HepG2 (cell line): Measurements from ENCODE around the gene PODXL2. TPM values are rescaled to one million over a fixed set of nuclear protein-coding genes. Genes with fewer than 3 reads are reported as not detected.
A peak's percentile ranks its signal among the peaks of the same experiment; 100 is the strongest.

ENCODE experiments used
- ATAC-seq: fragments of 200-7000 bp; cut with Tn5 transposase; 3 replicates; pipeline ENCODE4 v1.9.1; 2020; ENCODE audit warnings: mild to moderate bottlenecking, moderate library complexity
- BruUV-seq: library from RNA; stranded (reverse); fragments of 400-500 nt; replicated peaks from 2 replicates; lab custom pipeline; 2021; lab: Mats Ljungman, UMichigan
- CTCF ChIA-PET: fragments of 300-600 bp; formaldehyde crosslinking; extraction: SDS; loops from one replicate; lab custom pipeline; 2021; ENCODE audit warnings: low total read pairs, inconsistent platforms, low intra/inter-chr PET ratio; lab: Yijun Ruan, JAX
- POLR2A ChIA-PET: fragments of 350-600 bp; sonication (Branson Sonifier 250); formaldehyde crosslinking; loops from one replicate; lab custom pipeline; 2020; ENCODE audit warnings: antibody characterized with exemption, inconsistent platforms; lab: Yijun Ruan, JAX
- DNase-seq: peaks from one replicate; pipeline ENCODE4 v3.0.0-alpha.2; 2015; ENCODE audit warnings: low spot score
- FAIRE-seq: peaks from 3 replicates; lab custom pipeline; 2011; peaks lifted over from hg19 to GRCh38; lab: Jason Lieb, UNC
- H2AFZ ChIP-seq: one replicate; pipeline ENCODE4 v1.6.1; 2011; ENCODE audit warnings: low read length, inconsistent platforms
- H3K27ac ChIP-seq: fragments of 300-600 bp; 3 replicates; pipeline ENCODE4 v1.8.0; 2011; ENCODE audit warnings: mixed run types, mild to moderate bottlenecking, mixed read lengths, low read length, inconsistent platforms; ENCODE audit not compliant: insufficient read depth; ENCODE audit errors: extremely low read length
- H3K27me3 ChIP-seq, 2 experiments: fragments of 200-600 bp in 1 of 2; 2 replicates in 1 of 2; 3 replicates in 1 of 2; pipeline versions ENCODE4 v1.6.0 to v1.8.0; 2011; ENCODE audit warnings: low read length in 2 of 2, mild to moderate bottlenecking in 2 of 2, moderate library complexity in 2 of 2, inconsistent platforms in 1 of 2; ENCODE audit not compliant: insufficient read depth in 2 of 2, control insufficient read depth in 1 of 2
- H3K36me3 ChIP-seq, 2 experiments: fragments of 200-600 bp in 1 of 2; replicated peaks in 1 of 2; 2 replicates in 1 of 2; 3 replicates in 1 of 2; pipeline versions ENCODE4 v1.5.1 to v1.8.0; 2011; ENCODE audit warnings: low read length in 2 of 2, inconsistent platforms in 1 of 2; ENCODE audit not compliant: insufficient read depth in 2 of 2, control insufficient read depth in 1 of 2
- H3K4me1 ChIP-seq: 2 replicates; pipeline ENCODE4 v1.5.1; 2012; ENCODE audit warnings: low read length, inconsistent platforms; ENCODE audit not compliant: insufficient read depth
- H3K4me2 ChIP-seq: 2 replicates; pipeline ENCODE4 v1.6.0; 2011; ENCODE audit warnings: low read depth, low read length, inconsistent platforms
- H3K4me3 ChIP-seq, 3 experiments: fragments of 200-600 bp in 1 of 3; sonication (generic), shearing (Covaris generic) in 1 of 3; replicated peaks in 1 of 3; 2 replicates each; pipeline ENCODE4 v1.5.1; 2011 to 2016; ENCODE audit warnings: low read length in 3 of 3, inconsistent platforms in 2 of 3, low read depth in 2 of 3, mild to moderate bottlenecking in 2 of 3, control low read depth in 1 of 3, mixed read lengths in 1 of 3; ENCODE audit not compliant: insufficient read depth in 1 of 3
- H3K79me2 ChIP-seq: one replicate; pipeline ENCODE4 v1.6.1; 2011; ENCODE audit warnings: low read length, inconsistent platforms; ENCODE audit not compliant: insufficient read depth
- H3K9ac ChIP-seq: 2 replicates; pipeline ENCODE4 v1.6.0; 2011; ENCODE audit warnings: mild to moderate bottlenecking, low read depth, low read length, inconsistent platforms; ENCODE audit not compliant: insufficient read depth
- H3K9me3 ChIP-seq: 2 replicates; pipeline ENCODE4 v1.5.1; 2012; ENCODE audit warnings: mild to moderate bottlenecking, low read length
- H4K20me1 ChIP-seq: 2 replicates; pipeline ENCODE4 v1.6.0; 2011; ENCODE audit warnings: inconsistent platforms, mild to moderate bottlenecking, low read length, moderate library complexity; ENCODE audit not compliant: insufficient read depth
- DR1 ChIP-seq: sonication (generic); formaldehyde crosslinking; IDR thresholded peaks from 2 replicates; pipeline ENCODE4 v1.8.0; 2021; ENCODE audit warnings: mild to moderate bottlenecking, missing genetic modification reagents, inconsistent platforms
- PHB2 ChIP-seq: fragments of 450-650 bp; IDR thresholded peaks from 2 replicates; pipeline ENCODE4 v1.6.1; 2018; ENCODE audit not compliant: partially characterized antibody
- POLR2AphosphoS5 ChIP-seq: IDR thresholded peaks from 2 replicates; pipeline ENCODE4 v1.6.1; 2012; ENCODE audit warnings: low read depth, low read length
- RARA ChIP-seq: IDR thresholded peaks from 2 replicates; pipeline ENCODE4 v1.6.1; 2016; ENCODE audit warnings: missing genetic modification reagents, missing compliant biosample characterization
- ZNF703 ChIP-seq: sonication (generic); formaldehyde crosslinking; IDR thresholded peaks from 2 replicates; pipeline ENCODE4 v1.5.1; 2020; ENCODE audit warnings: missing genetic modification reagents, mild to moderate bottlenecking, moderate library complexity, borderline replicate concordance
- ZZZ3 ChIP-seq: sonication (generic); formaldehyde crosslinking; IDR thresholded peaks from 2 replicates; pipeline ENCODE4 v1.4.0; 2020; ENCODE audit warnings: missing genetic modification reagents, mild to moderate bottlenecking, borderline replicate concordance
- WGBS: methylation state at CpG from one replicate; pipeline ENCODE4 v1.1.6; 2017; ENCODE audit warnings: low lambda C conversion rate; 5-methylcytosine and 5-hydroxymethylcytosine counted together
- in situ Hi-C: cut with HindIII; loops from 2 replicates; pipeline ENCODE4 v1.10.0; 2017; ENCODE audit warnings: low pct_unique_long_range_greater_than_20kb; ENCODE audit not compliant: extremely low pct_ligation_motif_present
- intact Hi-C: fragments of 100-400 bp; cut with micrococcal nuclease; formaldehyde crosslinking; loops from one replicate; pipeline ENCODE4 v1.10.0; 2022; ENCODE audit not compliant: unreplicated experiment
- polyA plus RNA-seq, 8 experiments: library from polyadenylated mRNA; depleted of rRNA in 3 of 8; stranded (reverse) in 7 of 8; unstranded in 1 of 8; fragments of >200 nt; fragmentation: Illumina TruSeq in 4 of 8; extraction: Trizol in 4 of 8; gene quantifications; 2 replicates each; pipeline versions ENCODE4 v1.2.1 to v1.2.3, GENCODE V29; 2011 to 2016; ENCODE audit warnings: low read depth in 4 of 8, missing spikeins in 1 of 8, mixed read lengths in 1 of 8; ENCODE audit not compliant: insufficient read depth in 1 of 8
- total RNA-seq, 5 experiments: library from RNA; depleted of rRNA; stranded (reverse); fragments of >200 nt; fragmentation: Illumina TruSeq; extraction: Trizol; gene quantifications; 2 replicates each; pipeline ENCODE4 v1.2.3, GENCODE V29; 2016; ENCODE audit warnings: low read depth in 1 of 5
- TF ChIP-seq, protein P1 (sequence below): IDR thresholded peaks from 2 replicates; pipeline ENCODE4 v1.6.1; 2016; ENCODE audit warnings: mild to moderate bottlenecking
- TF ChIP-seq, protein P2 (sequence below): sonication (generic); formaldehyde crosslinking; IDR thresholded peaks from 2 replicates; pipeline ENCODE4 v1.5.1; 2020; ENCODE audit warnings: missing genetic modification reagents, mild to moderate bottlenecking, borderline replicate concordance

PODXL2 gene
- total and polyA plus RNA-seq, 2 of the 13 experiments (the other 11 are each of a cell fraction or from before 2014, with no cell fraction given) = 20.4 to 25.1 TPM

DNA sequence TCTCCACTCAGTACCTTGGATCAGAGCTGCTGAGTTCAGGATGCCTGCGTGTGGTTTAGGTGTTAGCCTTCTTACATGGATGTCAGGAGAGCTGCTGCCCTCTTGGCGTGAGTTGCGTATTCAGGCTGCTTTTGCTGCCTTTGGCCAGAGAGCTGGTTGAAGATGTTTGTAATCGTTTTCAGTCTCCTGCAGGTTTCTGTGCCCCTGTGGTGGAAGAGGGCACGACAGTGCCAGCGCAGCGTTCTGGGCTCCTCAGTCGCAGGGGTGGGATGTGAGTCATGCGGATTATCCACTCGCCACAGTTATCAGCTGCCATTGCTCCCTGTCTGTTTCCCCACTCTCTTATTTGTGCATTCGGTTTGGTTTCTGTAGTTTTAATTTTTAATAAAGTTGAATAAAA lies 7.0 kb upstream of the PODXL2 start (continued):
- TF ChIP-seq, protein P1, sequence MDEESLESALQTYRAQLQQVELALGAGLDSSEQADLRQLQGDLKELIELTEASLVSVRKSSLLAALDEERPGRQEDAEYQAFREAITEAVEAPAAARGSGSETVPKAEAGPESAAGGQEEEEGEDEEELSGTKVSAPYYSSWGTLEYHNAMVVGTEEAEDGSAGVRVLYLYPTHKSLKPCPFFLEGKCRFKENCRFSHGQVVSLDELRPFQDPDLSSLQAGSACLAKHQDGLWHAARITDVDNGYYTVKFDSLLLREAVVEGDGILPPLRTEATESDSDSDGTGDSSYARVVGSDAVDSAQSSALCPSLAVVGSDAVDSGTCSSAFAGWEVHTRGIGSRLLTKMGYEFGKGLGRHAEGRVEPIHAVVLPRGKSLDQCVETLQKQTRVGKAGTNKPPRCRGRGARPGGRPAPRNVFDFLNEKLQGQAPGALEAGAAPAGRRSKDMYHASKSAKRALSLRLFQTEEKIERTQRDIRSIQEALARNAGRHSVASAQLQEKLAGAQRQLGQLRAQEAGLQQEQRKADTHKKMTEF (CRISPR knock-in tag) = no peak
- TF ChIP-seq, protein P2, sequence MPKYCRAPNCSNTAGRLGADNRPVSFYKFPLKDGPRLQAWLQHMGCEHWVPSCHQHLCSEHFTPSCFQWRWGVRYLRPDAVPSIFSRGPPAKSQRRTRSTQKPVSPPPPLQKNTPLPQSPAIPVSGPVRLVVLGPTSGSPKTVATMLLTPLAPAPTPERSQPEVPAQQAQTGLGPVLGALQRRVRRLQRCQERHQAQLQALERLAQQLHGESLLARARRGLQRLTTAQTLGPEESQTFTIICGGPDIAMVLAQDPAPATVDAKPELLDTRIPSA = no peak
- TF ChIP-seq ZZZ3 (CRISPR knock-in tag) (no peak), PHB2 (no peak), ZNF703 (CRISPR knock-in tag) (no peak), DR1 (CRISPR knock-in tag) (no peak)

DNA sequence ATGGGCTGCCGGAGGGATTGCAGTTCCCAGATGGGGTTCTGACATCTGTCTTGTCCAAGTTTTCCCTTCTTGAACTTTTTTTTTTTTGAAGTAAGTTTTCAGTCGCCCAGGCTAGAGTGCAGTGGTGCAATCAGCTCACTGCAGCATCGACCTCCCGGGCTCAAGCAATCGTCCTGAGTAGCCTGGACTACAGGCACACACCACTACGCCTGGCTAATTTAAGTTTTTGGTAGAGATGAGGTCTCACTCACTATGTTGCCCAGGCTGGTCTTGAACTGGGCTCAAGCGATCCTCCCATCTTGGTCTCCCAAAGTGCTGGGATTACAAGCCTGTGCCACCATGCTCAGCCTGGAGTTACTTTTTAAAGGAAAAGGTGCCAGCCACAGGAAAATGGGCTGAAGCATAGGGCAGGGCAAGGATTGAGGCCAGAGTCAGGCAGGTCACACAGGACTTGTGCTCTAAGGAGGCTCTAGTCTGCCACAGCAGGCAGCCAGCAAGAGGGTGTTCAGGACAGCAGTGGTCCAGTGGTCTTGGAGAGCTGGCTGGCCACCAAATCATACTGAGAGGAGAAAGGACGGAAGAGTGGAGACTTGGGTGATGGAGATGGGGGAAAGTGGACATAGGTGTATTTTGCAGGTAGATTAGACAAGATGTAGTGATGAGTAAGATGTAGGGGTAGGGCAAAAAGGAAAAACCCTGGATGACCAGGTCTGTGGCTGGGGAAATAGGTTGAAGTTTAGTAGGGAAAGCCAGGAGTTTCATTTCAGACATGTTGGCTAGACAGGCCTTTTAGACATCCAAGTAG lies 6.0 kb upstream of the PODXL2 start:
- Histone ChIP-seq H3K36me3 (peaks cover 21 to 38% of the 10 kb centered on the region in 2 experiments), H3K27ac (no peak overlapping the region), H3K4me3 (no peak overlapping the region), H2AFZ (no peak overlapping the region), H3K9me3 (no peaks in the 10 kb centered on the region), H3K27me3 (no peaks in the 10 kb centered on the region), H3K79me2 (no peaks in the 10 kb centered on the region), H3K9ac (no peak overlapping the region)
- CTCF ChIA-PET = no interaction called here
- POLR2A ChIA-PET = no interaction called here
- no peak for DNase-seq
- TF ChIP-seq POLR2AphosphoS5 = peak; percentile 23; the same call in 1 of the 2 replicates
- TF ChIP-seq RARA (CRISPR knock-in tag) = no peak
- TF ChIP-seq, all 625 proteins: peak for 1
- no TSS peak for BruUV-seq
- Histone ChIP-seq H4K20me1 (no peaks in the 10 kb centered on the region), H3K4me2 (no peak overlapping the region), H3K4me1 (no peaks in the 10 kb centered on the region)
- in situ Hi-C loops = no loop called here
- FAIRE-seq (no peak), ATAC-seq (peak; percentile 17; the same call in 1 of the 3 replicates)
- 96% methylated on average over 8 of the region's 8 CpGs for WGBS
- intact Hi-C loops = no loop called here
